Activated gamma-delta T cell treated with Interleukin-2 at 50 U/mL for 16 hours (primary cell): ENCODE data around the gene ZC3H4.

Experiments
- DNase-seq: peaks from one replicate; pipeline ENCODE4 v3.0.0-alpha.2; 2020

The ZC3H4 gene

GRCh38 chr19:47132194-47132852, 18.7 kb upstream of the ZC3H4 start:
- DNase-seq: no peak

GRCh38 chr19:47130589-47131227, 17.1 kb upstream of the ZC3H4 start, which contains the start of gene SAE1:
Gene SAE1 (plus strand): TSS chr19:47130835. CDS start chr19:47130931, 96 bp downstream.
- DNase-seq: peak; percentile 89

- no peak for DNase-seq
Observed at GRCh38 chr19:47130120-47130588, 16.6 kb upstream of the ZC3H4 start.

- DNase-seq: no peak
Observed at GRCh38 chr19:47129579-47129978, 16.0 kb upstream of the ZC3H4 start.

GRCh38 chr19:47125669-47125938, 12.0 kb upstream of the ZC3H4 start:
- DNase-seq: no peak

- DNase-seq: no peak
Observed at GRCh38 chr19:47124937-47125668, 11.5 kb upstream of the ZC3H4 start.

GRCh38 chr19:47123406-47123805, 9.8 kb upstream of the ZC3H4 start:
- no peak for DNase-seq

GRCh38 chr19:47122359-47123335, 9.1 kb upstream of the ZC3H4 start:
- DNase-seq: no peak

GRCh38 chr19:47120470-47121067, 7.0 kb upstream of the ZC3H4 start:
- DNase-seq: no peak

GRCh38 chr19:47113850-47114651, 475 bp upstream of the ZC3H4 start:
- no peak for DNase-seq

GRCh38 chr19:47112166-47112996, 1.2 kb downstream of the ZC3H4 start:
- DNase-seq: peak; percentile 91

- no peak for DNase-seq
Observed at GRCh38 chr19:47111682-47112165, 1.9 kb downstream of the ZC3H4 start.

- DNase-seq: peak; percentile 44
Observed at GRCh38 chr19:47111006-47111621, 2.5 kb downstream of the ZC3H4 start.

GRCh38 chr19:47110521-47111005, 3.0 kb downstream of the ZC3H4 start:
- peak; percentile 63 for DNase-seq

GRCh38 chr19:47109541-47110375, 3.8 kb downstream of the ZC3H4 start:
- DNase-seq: peak; percentile 38

- no peak for DNase-seq
Observed at GRCh38 chr19:47109177-47109540, 4.4 kb downstream of the ZC3H4 start.

- no peak for DNase-seq
Observed at GRCh38 chr19:47107953-47108746, 5.4 kb downstream of the ZC3H4 start.
